ENCODE results near the gene NRIP3.
"Not testable (repeated sequence)": the region's sequence is repeated elsewhere in the genome, so short reads cannot be mapped to it uniquely, and the experiment has no call there.

Gene NRIP3

GRCh38 chr11:9028581-9028980 is 24.8 kb upstream of the NRIP3 start:
- Mint-ChIP-seq H3K27me3 (peaks cover 5% of the 10 kb centered on the region), H3K4me1 (ENCODE audit: low read depth) (no peaks in the 10 kb centered on the region), H3K9me3 (no peaks in the 10 kb centered on the region), H3K27ac (no peak overlapping the region), H3K4me3 (no peak overlapping the region), H3K36me3 (ENCODE audit: low read depth) (no peaks in the 10 kb centered on the region)
- no peak for DNase-seq

- H3K36me3 Mint-ChIP-seq (ENCODE audit: low read depth), result no peaks in the 10 kb centered on the region
- H3K27me3 Mint-ChIP-seq, result peaks cover 13% of the 10 kb centered on the region
- H3K4me1 Mint-ChIP-seq (ENCODE audit: low read depth), result no peaks in the 10 kb centered on the region
- H3K27ac Mint-ChIP-seq, result no peak overlapping the region
- H3K9me3 Mint-ChIP-seq, result no peaks in the 10 kb centered on the region
- H3K4me3 Mint-ChIP-seq, result no peak overlapping the region
- DNase-seq, result no peak
These were observed 21.5 kb upstream of the NRIP3 start for GRCh38 chr11:9025101-9025850.

GRCh38 chr11:9022961-9023680 is 19.3 kb upstream of the NRIP3 start:
- Mint-ChIP-seq H3K27ac (no peak overlapping the region), H3K27me3 (peaks cover 13% of the 10 kb centered on the region), H3K4me1 (ENCODE audit: low read depth) (no peaks in the 10 kb centered on the region), H3K4me3 (no peak overlapping the region), H3K36me3 (ENCODE audit: low read depth) (no peaks in the 10 kb centered on the region), H3K9me3 (no peaks in the 10 kb centered on the region)
- DNase-seq, result no peak

- peaks cover 14% of the 10 kb centered on the region for H3K4me1 Mint-ChIP-seq (ENCODE audit: low read depth)
- H3K36me3 Mint-ChIP-seq (ENCODE audit: low read depth), result no peaks in the 10 kb centered on the region
- no peak for DNase-seq
- no peak overlapping the region for H3K4me3 Mint-ChIP-seq
- H3K27me3 Mint-ChIP-seq, result peaks cover 13% of the 10 kb centered on the region
- no peaks in the 10 kb centered on the region for H3K9me3 Mint-ChIP-seq
- no peak overlapping the region for H3K27ac Mint-ChIP-seq
These were observed 17.1 kb upstream of the NRIP3 start for GRCh38 chr11:9020916-9021315.

GRCh38 chr11:9019861-9020260 is 16.1 kb upstream of the NRIP3 start:
- H3K4me3 Mint-ChIP-seq, result no peak overlapping the region
- no peaks in the 10 kb centered on the region for H3K9me3 Mint-ChIP-seq
- H3K36me3 Mint-ChIP-seq (ENCODE audit: low read depth), result no peaks in the 10 kb centered on the region
- no peak for DNase-seq
- no peak overlapping the region for H3K27ac Mint-ChIP-seq
- peaks cover 15% of the 10 kb centered on the region for H3K4me1 Mint-ChIP-seq (ENCODE audit: low read depth)
- H3K27me3 Mint-ChIP-seq, result peaks cover 13% of the 10 kb centered on the region

- Mint-ChIP-seq H3K4me1 (ENCODE audit: low read depth) (peaks cover 15% of the 10 kb centered on the region), H3K4me3 (no peak overlapping the region), H3K36me3 (ENCODE audit: low read depth) (no peaks in the 10 kb centered on the region), H3K27me3 (peaks cover 6% of the 10 kb centered on the region), H3K27ac (no peak overlapping the region), H3K9me3 (no peaks in the 10 kb centered on the region)
- DNase-seq, result no peak
These were observed 14.0 kb upstream of the NRIP3 start for GRCh38 chr11:9017773-9018172.

- Mint-ChIP-seq H3K27ac (no peak overlapping the region), H3K4me1 (ENCODE audit: low read depth) (peaks cover 15% of the 10 kb centered on the region), H3K9me3 (no peaks in the 10 kb centered on the region), H3K36me3 (ENCODE audit: low read depth) (no peaks in the 10 kb centered on the region), H3K27me3 (peaks cover 2% of the 10 kb centered on the region), H3K4me3 (no peak overlapping the region)
- DNase-seq, result no peak
These were observed 13.3 kb upstream of the NRIP3 start for GRCh38 chr11:9016916-9017642.

GRCh38 chr11:9015677-9016076 is 11.9 kb upstream of the NRIP3 start:
- DNase-seq, result peak; percentile 61
- Mint-ChIP-seq H3K4me3 (no peak overlapping the region), H3K9me3 (no peaks in the 10 kb centered on the region), H3K36me3 (ENCODE audit: low read depth) (no peaks in the 10 kb centered on the region), H3K27me3 (no peaks in the 10 kb centered on the region), H3K4me1 (ENCODE audit: low read depth) (peaks cover 15% of the 10 kb centered on the region), H3K27ac (no peak overlapping the region)

- Mint-ChIP-seq H3K4me3 (no peak overlapping the region), H3K27me3 (no peaks in the 10 kb centered on the region), H3K27ac (no peak overlapping the region), H3K4me1 (ENCODE audit: low read depth) (peaks cover 15% of the 10 kb centered on the region), H3K36me3 (ENCODE audit: low read depth) (no peaks in the 10 kb centered on the region), H3K9me3 (no peaks in the 10 kb centered on the region)
- DNase-seq, result no peak
These were observed 11.0 kb upstream of the NRIP3 start for GRCh38 chr11:9014826-9015225.

- Mint-ChIP-seq H3K27ac (no peak overlapping the region), H3K9me3 (no peaks in the 10 kb centered on the region), H3K36me3 (ENCODE audit: low read depth) (no peaks in the 10 kb centered on the region), H3K4me3 (no peak overlapping the region), H3K27me3 (no peaks in the 10 kb centered on the region), H3K4me1 (ENCODE audit: low read depth) (peaks cover 15% of the 10 kb centered on the region)
- DNase-seq, result no peak
These were observed 9.6 kb upstream of the NRIP3 start for GRCh38 chr11:9013373-9013772.

- not testable (repeated sequence) for H3K9me3 Mint-ChIP-seq; H3K36me3 Mint-ChIP-seq (ENCODE audit: low read depth); H3K4me3 Mint-ChIP-seq; DNase-seq; H3K4me1 Mint-ChIP-seq (ENCODE audit: low read depth); H3K27ac Mint-ChIP-seq
- H3K27me3 Mint-ChIP-seq, result peaks cover 19% of the 10 kb centered on the region
These were observed 5.7 kb upstream of the NRIP3 start for GRCh38 chr11:9009538-9009937.

- H3K36me3 Mint-ChIP-seq (ENCODE audit: low read depth), result no peaks in the 10 kb centered on the region
- DNase-seq, result no peak
- peaks cover 19% of the 10 kb centered on the region for H3K27me3 Mint-ChIP-seq
- H3K27ac Mint-ChIP-seq, result no peak overlapping the region
- no peak overlapping the region for H3K4me3 Mint-ChIP-seq
- peaks cover 5% of the 10 kb centered on the region for H3K4me1 Mint-ChIP-seq (ENCODE audit: low read depth)
- H3K9me3 Mint-ChIP-seq, result no peaks in the 10 kb centered on the region
These were observed 4.9 kb upstream of the NRIP3 start for GRCh38 chr11:9008661-9009060.

GRCh38 chr11:9008011-9008550 is 4.3 kb upstream of the NRIP3 start:
- Mint-ChIP-seq H3K36me3 (ENCODE audit: low read depth) (no peaks in the 10 kb centered on the region), H3K4me3 (no peak overlapping the region), H3K27me3 (peaks cover 23% of the 10 kb centered on the region), H3K4me1 (ENCODE audit: low read depth) (peaks cover 9% of the 10 kb centered on the region), H3K27ac (no peak overlapping the region), H3K9me3 (no peaks in the 10 kb centered on the region)
- no peak for DNase-seq

GRCh38 chr11:9005087-9005486 is 1.3 kb upstream of the NRIP3 start:
- peaks cover 27% of the 10 kb centered on the region for H3K4me1 Mint-ChIP-seq (ENCODE audit: low read depth)
- H3K4me3 Mint-ChIP-seq, result peak overlapping the region; percentile 18
- DNase-seq, result no peak
- peaks cover 40% of the 10 kb centered on the region for H3K27me3 Mint-ChIP-seq
- H3K27ac Mint-ChIP-seq, result peak overlapping the region; percentile 35
- no peaks in the 10 kb centered on the region for H3K36me3 Mint-ChIP-seq (ENCODE audit: low read depth)
- H3K9me3 Mint-ChIP-seq, result no peaks in the 10 kb centered on the region

Data from activated T-cell treated with anti-CD3 and anti-CD28 coated beads, Interleukin-2, amount 50 U/mL, for 24 hours (primary cell).